Large intestine (tissue), 3 donors: ENCODE results near the gene PSMC2. TPM values are rescaled to one million over a fixed set of nuclear protein-coding genes. Genes with fewer than 3 reads are reported as not detected.
A peak's percentile ranks its signal among the peaks of the same experiment; 100 is the strongest.

ENCODE experiments used
- DNase-seq, 2 donors: peaks; one replicate each; pipeline versions ENCODE4 v3.0.0 to v3.0.0-alpha.2; 2013
- H3K27ac ChIP-seq: one replicate; pipeline ENCODE4 v1.5.1; 2013; ENCODE audit warnings: low read length
- H3K27me3 ChIP-seq: 2 replicates; pipeline ENCODE4 v1.6.1; 2013; ENCODE audit warnings: low read length; ENCODE audit not compliant: control insufficient read depth, insufficient read depth
- H3K36me3 ChIP-seq: 2 replicates; pipeline ENCODE4 v1.6.1; 2013; ENCODE audit warnings: low read length; ENCODE audit not compliant: control insufficient read depth, insufficient read depth
- H3K4me1 ChIP-seq: one replicate; pipeline ENCODE4 v1.6.1; 2013; ENCODE audit warnings: low read length; ENCODE audit not compliant: control insufficient read depth, insufficient read depth
- H3K4me3 ChIP-seq: one replicate; pipeline ENCODE4 v1.5.1; 2013; ENCODE audit warnings: low read length
- H3K9me3 ChIP-seq: one replicate; pipeline ENCODE4 v1.6.1; 2013; ENCODE audit warnings: mild to moderate bottlenecking, low read depth, low read length, moderate library complexity; ENCODE audit not compliant: control insufficient read depth
- WGBS: methylation state at CpG from one replicate; pipeline ENCODE4 v1.1.5; 2013; ENCODE audit warnings: low lambda C conversion rate; ENCODE audit not compliant: insufficient coverage; 5-methylcytosine and 5-hydroxymethylcytosine counted together
- polyA plus RNA-seq: library from polyadenylated mRNA; unstranded; fragments of 120-200 nt; gene quantifications from one replicate; pipeline ENCODE4 v1.2.1, GENCODE V29; 2013

PSMC2 gene
- polyA plus RNA-seq, 1 donor = 107 TPM

GRCh38 chr7:103369432-103369831 lies 22.0 kb downstream of the PSMC2 start:
- Histone ChIP-seq H3K27me3 (no peaks in the 10 kb centered on the region), H3K36me3 (peaks cover 41% of the 10 kb centered on the region), H3K4me3 (no peak overlapping the region), H3K4me1 (no peaks in the 10 kb centered on the region), H3K27ac (no peak overlapping the region), H3K9me3 (no peaks in the 10 kb centered on the region)
- no CpG with 5 or more reads among the region's 5 CpGs for WGBS
- no peak for DNase-seq

- no peak overlapping the region for H3K4me3 ChIP-seq
- no peaks in the 10 kb centered on the region for H3K9me3 ChIP-seq
- no peak for DNase-seq
- peaks cover 6% of the 10 kb centered on the region for H3K36me3 ChIP-seq
- no peaks in the 10 kb centered on the region for H3K4me1 ChIP-seq
- H3K27ac ChIP-seq = no peak overlapping the region
- 100% methylated on average over 1 of the region's 6 CpGs for WGBS
- H3K27me3 ChIP-seq = no peaks in the 10 kb centered on the region
Measured at GRCh38 chr7:103373866-103374643, 26.6 kb downstream of the PSMC2 start.

GRCh38 chr7:103379270-103379975 lies 32.0 kb downstream of the PSMC2 start:
- Histone ChIP-seq H3K9me3 (peaks cover 3% of the 10 kb centered on the region), H3K36me3 (no peaks in the 10 kb centered on the region), H3K4me1 (no peaks in the 10 kb centered on the region), H3K4me3 (no peak overlapping the region), H3K27ac (no peak overlapping the region), H3K27me3 (no peaks in the 10 kb centered on the region)
- WGBS = 57% methylated on average over 2 of the region's 3 CpGs
- no peak for DNase-seq

GRCh38 chr7:103380395-103381191 lies 33.1 kb downstream of the PSMC2 start:
- H3K4me1 ChIP-seq = no peaks in the 10 kb centered on the region
- no CpG with 5 or more reads among the region's 5 CpGs for WGBS
- peaks cover 3% of the 10 kb centered on the region for H3K9me3 ChIP-seq
- no peaks in the 10 kb centered on the region for H3K27me3 ChIP-seq
- DNase-seq = peak in 1 of 2 donors; percentile 61
- no peak overlapping the region for H3K27ac ChIP-seq
- H3K4me3 ChIP-seq = no peak overlapping the region
- no peaks in the 10 kb centered on the region for H3K36me3 ChIP-seq

GRCh38 chr7:103381280-103382031 lies 34.0 kb downstream of the PSMC2 start:
- peaks cover 3% of the 10 kb centered on the region for H3K9me3 ChIP-seq
- DNase-seq = no peak
- no peaks in the 10 kb centered on the region for H3K36me3 ChIP-seq
- WGBS = 93% methylated on average over 2 of the region's 4 CpGs
- no peak overlapping the region for H3K4me3 ChIP-seq
- no peaks in the 10 kb centered on the region for H3K4me1 ChIP-seq
- no peak overlapping the region for H3K27ac ChIP-seq
- no peaks in the 10 kb centered on the region for H3K27me3 ChIP-seq

GRCh38 chr7:103382032-103382402 lies 34.6 kb downstream of the PSMC2 start:
- Histone ChIP-seq H3K4me3 (no peak overlapping the region), H3K27me3 (no peaks in the 10 kb centered on the region), H3K9me3 (peaks cover 3% of the 10 kb centered on the region), H3K27ac (no peak overlapping the region), H3K4me1 (no peaks in the 10 kb centered on the region), H3K36me3 (no peaks in the 10 kb centered on the region)
- WGBS = 100% methylated on average over 1 of the region's 5 CpGs
- DNase-seq = no peak

GRCh38 chr7:103387242-103387641 lies 39.8 kb downstream of the PSMC2 start:
- Histone ChIP-seq H3K4me1 (no peaks in the 10 kb centered on the region), H3K27me3 (no peaks in the 10 kb centered on the region), H3K27ac (no peak overlapping the region), H3K9me3 (no peaks in the 10 kb centered on the region), H3K36me3 (no peaks in the 10 kb centered on the region), H3K4me3 (no peak overlapping the region)
- no peak for DNase-seq
- whole genome bisulfite sequencing = no CpG with 5 or more reads among the region's 1 CpG

- H3K36me3 ChIP-seq = no peaks in the 10 kb centered on the region
- WGBS = 45% methylated on average over 2 of the region's 4 CpGs
- H3K9me3 ChIP-seq = no peaks in the 10 kb centered on the region
- H3K27me3 ChIP-seq = no peaks in the 10 kb centered on the region
- H3K4me1 ChIP-seq = no peaks in the 10 kb centered on the region
- peak in 1 of 2 donors; percentile 23 for DNase-seq
- H3K27ac ChIP-seq = no peak overlapping the region
- no peak overlapping the region for H3K4me3 ChIP-seq
Measured at GRCh38 chr7:103388469-103389140, 41.2 kb downstream of the PSMC2 start.

GRCh38 chr7:103389263-103389662 lies 41.8 kb downstream of the PSMC2 start:
- no peaks in the 10 kb centered on the region for H3K27me3 ChIP-seq
- DNase-seq = no peak
- no CpG with 5 or more reads among the region's 3 CpGs for WGBS

More at GRCh38 chr7:103389263-103389662, 41.8 kb downstream of the PSMC2 start:
- no peak overlapping the region for H3K4me3 ChIP-seq
- no peaks in the 10 kb centered on the region for H3K36me3 ChIP-seq
- no peaks in the 10 kb centered on the region for H3K4me1 ChIP-seq
- H3K9me3 ChIP-seq = no peaks in the 10 kb centered on the region
- H3K27ac ChIP-seq = no peak overlapping the region
